Measurements from ENCODE around the gene TMEM63A. TPM values are rescaled to one million over a fixed set of nuclear protein-coding genes. Genes with fewer than 3 reads are reported as not detected.

Gene TMEM63A
- total RNA-seq, 1 experiment from 2014 or later, result 91.7 TPM

GRCh38 chr1:225843426-225843795 is 38.8 kb downstream of the TMEM63A start:
- Mint-ChIP-seq H3K27ac (no peak overlapping the region), H3K9me3 (no peaks in the 10 kb centered on the region), H3K4me3 (no peak overlapping the region), H3K36me3 (peaks cover 33% of the 10 kb centered on the region), H3K4me1 (peaks cover 12% of the 10 kb centered on the region), H3K27me3 (ENCODE audit: low read depth) (no peaks in the 10 kb centered on the region)
- no peak for TF ChIP-seq PREB (CRISPR knock-in tag; IDR thresholded peaks at IDR 0.05; ENCODE audit: borderline replicate concordance)
- DNase-seq (ENCODE audit: low spot score), result no peak
- no peak for ATAC-seq
- CTCF ChIA-PET, result interaction anchor here (0.8 to 1.3 kb wide), 3 partner anchors 32 to 66 kb away, joined by 3 read pairs; partner anchors contain the start of genes SRP9 and TMEM63A
- POLR2A ChIA-PET, result no interaction called here

DNA sequence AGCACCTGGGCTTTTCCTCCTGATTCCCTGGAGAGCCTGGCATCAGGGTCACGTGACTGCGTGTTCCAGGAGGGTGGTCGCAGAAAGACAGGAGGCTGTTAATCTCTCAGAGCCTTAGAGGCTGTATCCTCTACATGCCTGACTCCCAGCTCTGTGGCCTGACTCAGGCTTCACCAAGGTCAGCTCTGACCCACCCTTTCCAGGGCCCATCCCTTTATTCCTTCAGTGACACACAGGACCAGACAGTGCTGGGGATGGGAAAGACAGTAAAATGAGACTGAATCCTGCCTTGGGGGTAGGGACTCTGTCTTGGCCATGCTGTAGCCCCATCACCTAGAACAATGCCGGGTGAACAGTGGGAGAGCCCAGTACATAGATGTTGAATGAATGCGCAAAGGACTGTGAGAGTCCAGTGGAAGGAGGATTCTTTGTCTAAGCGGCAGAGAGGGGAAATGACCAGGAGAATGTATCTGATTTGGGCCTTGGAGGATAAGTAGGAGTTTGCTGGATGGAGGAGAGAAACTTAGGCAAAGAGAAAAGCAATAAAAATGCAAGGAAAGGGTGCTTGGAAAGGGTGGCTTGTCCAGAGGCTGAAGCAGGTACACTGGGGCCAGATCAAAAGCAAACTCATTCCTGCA is 39.3 kb downstream of the TMEM63A start:
- CTCF ChIA-PET, result interaction anchor here (0.7 to 1.3 kb wide), 6 partner anchors 27 to 368 kb away, joined by 3 to 6 read pairs (median 3); partner anchors contain the start of genes SRP9 and TMEM63A
- H3K27ac Mint-ChIP-seq, result peak overlapping the region; percentile 5; the same call in 1 of the 2 replicates

DNA sequence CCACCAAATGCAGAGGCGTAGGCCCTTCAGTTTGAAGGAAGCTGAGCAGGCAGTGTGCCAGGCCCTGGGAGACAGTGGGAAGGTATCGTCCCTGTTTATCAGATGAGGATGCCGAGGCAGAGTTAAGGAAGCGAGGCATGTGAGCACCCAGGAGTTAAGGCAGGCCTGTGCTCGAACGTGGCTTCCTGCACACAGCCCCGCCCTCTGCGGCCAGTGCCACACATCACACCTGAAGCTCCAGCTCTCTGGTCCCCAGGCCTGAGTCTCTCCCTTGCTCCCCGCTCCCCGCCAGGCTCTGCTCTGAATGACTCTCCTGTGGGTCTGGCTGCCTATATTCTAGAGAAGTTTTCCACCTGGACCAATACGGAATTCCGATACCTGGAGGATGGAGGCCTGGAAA is 40.1 kb downstream of the TMEM63A start:
- Mint-ChIP-seq H3K9me3 (no peaks in the 10 kb centered on the region), H3K36me3 (peaks cover 24% of the 10 kb centered on the region), H3K27ac (no peak overlapping the region), H3K27me3 (ENCODE audit: low read depth) (no peaks in the 10 kb centered on the region), H3K4me1 (peaks cover 12% of the 10 kb centered on the region), H3K4me3 (no peak overlapping the region)
- CTCF ChIA-PET, result interaction anchor here (0.7 to 1.3 kb wide), 4 partner anchors 26 to 367 kb away, joined by 3 to 6 read pairs (median 4); partner anchors contain the start of genes SRP9 and TMEM63A
- peak; percentile 21 for ATAC-seq
- DNase-seq (ENCODE audit: low spot score), result peak; percentile 48
- POLR2A ChIA-PET, result interaction anchor here (0.6 to 1.1 kb wide), 2 partner anchors 74 to 134 kb away, joined by 3 read pairs; no protein-coding TSS in a partner anchor
- TF ChIP-seq SP1 (CRISPR knock-in tag; conservative IDR thresholded peaks at IDR 0.05) (0 out of 2 replicates have a peak, but pooled peaks have one; percentile 18), GRHL2 (CRISPR knock-in tag; IDR thresholded peaks at IDR 0.05; ENCODE audit: insufficient replicate concordance, severe bottlenecking) (no peak), FOXP1 (CRISPR knock-in tag; IDR thresholded peaks at IDR 0.05; ENCODE audit: borderline replicate concordance) (peak; percentile 63; the same call in 1 of the 2 replicates), ZNF396 (CRISPR knock-in tag; IDR thresholded peaks at IDR 0.05; ENCODE audit: borderline replicate concordance) (no peak), NR1H2 (CRISPR knock-in tag; IDR thresholded peaks at IDR 0.05) (no peak), TP53 (CRISPR knock-in tag; IDR thresholded peaks at IDR 0.05) (no peak), HMGXB4 (CRISPR knock-in tag; IDR thresholded peaks at IDR 0.05) (no peak), ELF4 (CRISPR knock-in tag; IDR thresholded peaks at IDR 0.05; ENCODE audit: low read depth) (no peak), ZNF121 (CRISPR knock-in tag; IDR thresholded peaks at IDR 0.05) (no peak), ARID4B (CRISPR knock-in tag; IDR thresholded peaks at IDR 0.05; ENCODE audit: borderline replicate concordance) (no peak)
- TF ChIP-seq, protein P1, sequence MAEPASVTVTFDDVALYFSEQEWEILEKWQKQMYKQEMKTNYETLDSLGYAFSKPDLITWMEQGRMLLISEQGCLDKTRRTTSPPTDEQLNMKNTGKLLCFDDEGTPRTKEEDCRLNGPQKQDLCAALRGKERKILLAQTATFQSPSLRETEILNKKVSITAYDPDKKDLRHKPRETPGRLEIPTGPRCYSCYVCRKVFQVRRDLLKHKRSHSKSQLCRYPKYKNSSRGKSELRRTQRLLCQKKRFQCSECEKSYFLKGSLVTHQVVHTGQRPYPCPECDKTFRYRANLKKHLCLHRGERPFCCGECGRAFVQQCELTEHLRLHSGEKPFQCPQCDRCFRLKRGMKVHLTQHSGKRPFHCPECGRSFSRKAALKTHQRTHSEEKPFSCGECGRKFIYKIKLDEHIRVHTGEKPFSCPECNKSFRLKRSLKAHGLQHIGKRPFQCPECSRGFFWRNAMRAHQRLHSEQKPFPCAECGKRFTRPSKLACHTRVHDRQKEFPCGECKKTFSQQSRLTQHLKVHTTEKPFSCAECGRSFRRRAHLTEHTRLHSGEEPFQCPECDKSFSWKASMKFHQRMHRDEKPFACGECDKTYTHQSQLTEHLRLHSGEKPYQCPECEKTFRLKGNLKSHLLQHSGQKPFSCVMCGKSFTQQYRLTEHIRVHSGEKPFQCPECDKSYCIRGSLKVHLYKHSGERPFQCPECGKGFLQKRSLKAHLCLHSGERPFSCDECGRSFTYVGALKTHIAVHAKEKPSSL (CRISPR knock-in tag; conservative IDR thresholded peaks at IDR 0.05), result no peak
- TF ChIP-seq, protein P2, sequence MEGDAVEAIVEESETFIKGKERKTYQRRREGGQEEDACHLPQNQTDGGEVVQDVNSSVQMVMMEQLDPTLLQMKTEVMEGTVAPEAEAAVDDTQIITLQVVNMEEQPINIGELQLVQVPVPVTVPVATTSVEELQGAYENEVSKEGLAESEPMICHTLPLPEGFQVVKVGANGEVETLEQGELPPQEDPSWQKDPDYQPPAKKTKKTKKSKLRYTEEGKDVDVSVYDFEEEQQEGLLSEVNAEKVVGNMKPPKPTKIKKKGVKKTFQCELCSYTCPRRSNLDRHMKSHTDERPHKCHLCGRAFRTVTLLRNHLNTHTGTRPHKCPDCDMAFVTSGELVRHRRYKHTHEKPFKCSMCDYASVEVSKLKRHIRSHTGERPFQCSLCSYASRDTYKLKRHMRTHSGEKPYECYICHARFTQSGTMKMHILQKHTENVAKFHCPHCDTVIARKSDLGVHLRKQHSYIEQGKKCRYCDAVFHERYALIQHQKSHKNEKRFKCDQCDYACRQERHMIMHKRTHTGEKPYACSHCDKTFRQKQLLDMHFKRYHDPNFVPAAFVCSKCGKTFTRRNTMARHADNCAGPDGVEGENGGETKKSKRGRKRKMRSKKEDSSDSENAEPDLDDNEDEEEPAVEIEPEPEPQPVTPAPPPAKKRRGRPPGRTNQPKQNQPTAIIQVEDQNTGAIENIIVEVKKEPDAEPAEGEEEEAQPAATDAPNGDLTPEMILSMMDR (IDR thresholded peaks at IDR 0.05), result no peak

More for the DNA sequence above, 39.3 kb downstream of the TMEM63A start:
- POLR2A ChIA-PET, result no interaction called here
- H3K9me3 Mint-ChIP-seq, result no peaks in the 10 kb centered on the region
- H3K4me1 Mint-ChIP-seq, result peaks cover 12% of the 10 kb centered on the region
- no peak for ATAC-seq
- TF ChIP-seq, protein P3, sequence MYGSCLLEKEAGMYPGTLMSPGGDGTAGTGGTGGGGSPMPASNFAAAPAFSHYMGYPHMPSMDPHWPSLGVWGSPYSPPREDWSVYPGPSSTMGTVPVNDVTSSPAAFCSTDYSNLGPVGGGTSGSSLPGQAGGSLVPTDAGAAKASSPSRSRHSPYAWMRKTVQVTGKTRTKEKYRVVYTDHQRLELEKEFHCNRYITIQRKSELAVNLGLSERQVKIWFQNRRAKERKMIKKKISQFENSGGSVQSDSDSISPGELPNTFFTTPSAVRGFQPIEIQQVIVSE (CRISPR knock-in tag; IDR thresholded peaks at IDR 0.05; ENCODE audit: borderline replicate concordance), result no peak
- TF ChIP-seq ZNF232 (CRISPR knock-in tag; IDR thresholded peaks at IDR 0.05) (no peak), ZNF317 (CRISPR knock-in tag; IDR thresholded peaks at IDR 0.05; ENCODE audit: borderline replicate concordance, low read depth) (no peak), PRRX2 (CRISPR knock-in tag; IDR thresholded peaks at IDR 0.05) (no peak), ZNF423 (CRISPR knock-in tag; IDR thresholded peaks at IDR 0.05) (no peak), MYBL2 (CRISPR knock-in tag; IDR thresholded peaks at IDR 0.05) (no peak)
- TF ChIP-seq, protein P4, sequence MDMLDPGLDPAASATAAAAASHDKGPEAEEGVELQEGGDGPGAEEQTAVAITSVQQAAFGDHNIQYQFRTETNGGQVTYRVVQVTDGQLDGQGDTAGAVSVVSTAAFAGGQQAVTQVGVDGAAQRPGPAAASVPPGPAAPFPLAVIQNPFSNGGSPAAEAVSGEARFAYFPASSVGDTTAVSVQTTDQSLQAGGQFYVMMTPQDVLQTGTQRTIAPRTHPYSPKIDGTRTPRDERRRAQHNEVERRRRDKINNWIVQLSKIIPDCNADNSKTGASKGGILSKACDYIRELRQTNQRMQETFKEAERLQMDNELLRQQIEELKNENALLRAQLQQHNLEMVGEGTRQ (CRISPR knock-in tag; IDR thresholded peaks at IDR 0.05), result peak; percentile 56
- H3K4me3 Mint-ChIP-seq, result no peak overlapping the region
- peaks cover 28% of the 10 kb centered on the region for H3K36me3 Mint-ChIP-seq
- no peak for DNase-seq (ENCODE audit: low spot score)
- H3K27me3 Mint-ChIP-seq (ENCODE audit: low read depth), result no peaks in the 10 kb centered on the region
